Activated naive CD8-positive, alpha-beta T cell treated with anti-CD3 and anti-CD28 coated beads, Interleukin-2, amount 50 U/mL, for 16 hours (primary cell): Measurements from ENCODE around the gene PCGF3.
"Not testable (repeated sequence)": the region's sequence is repeated elsewhere in the genome, so short reads cannot be mapped to it uniquely, and the experiment has no call there.

Experiments used
- DNase-seq: peaks from one replicate; pipeline ENCODE4 v3.0.0-alpha.2; 2020; ENCODE audit warnings: low read depth, low spot score

Gene PCGF3

DNA sequence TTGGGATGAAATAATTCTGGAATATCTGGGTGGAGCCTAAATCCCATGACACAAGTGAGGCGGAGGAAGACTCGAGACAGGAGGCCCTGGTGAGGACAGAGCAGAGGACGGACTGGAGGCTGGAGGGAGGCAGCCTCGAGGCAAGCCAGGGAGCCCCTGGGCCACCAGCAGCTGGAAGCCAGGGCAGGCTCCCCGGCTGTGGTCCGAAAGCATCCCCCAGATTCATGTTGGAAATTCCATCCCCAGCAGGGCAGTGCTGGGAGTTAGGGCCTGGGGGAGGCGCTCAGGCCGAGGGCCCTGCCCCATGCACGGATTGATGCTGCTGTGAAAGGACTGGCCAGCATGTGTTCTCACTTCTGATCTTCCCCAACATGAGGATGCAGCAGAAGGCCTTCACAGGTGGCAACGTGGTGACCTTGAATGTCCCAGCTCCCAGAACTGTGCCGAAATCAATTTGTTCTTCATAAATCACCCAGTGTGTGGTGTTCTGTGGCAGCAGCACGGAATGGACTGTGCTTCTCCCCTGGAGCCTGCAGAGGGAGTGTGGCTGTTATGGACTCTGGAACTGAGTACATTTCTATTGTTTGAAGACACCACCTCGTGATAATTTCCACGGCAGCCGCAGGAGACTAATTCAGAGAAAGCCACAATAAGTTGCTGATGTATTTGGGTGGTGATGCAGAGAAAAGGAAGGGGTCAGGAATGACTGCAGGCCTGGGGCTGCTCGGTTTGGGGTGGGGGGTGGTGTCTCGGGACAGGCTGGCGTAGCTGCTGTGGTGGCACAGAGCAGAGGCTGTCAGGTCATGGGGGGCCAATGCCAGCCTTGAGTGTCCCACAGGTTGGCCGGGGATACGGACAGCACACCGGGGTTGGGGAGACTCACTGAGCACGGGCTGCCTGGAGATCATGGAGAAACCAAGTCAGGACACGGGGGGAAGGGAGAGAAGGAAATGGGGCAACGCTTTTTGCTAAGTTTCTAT lies 56.9 kb downstream of the PCGF3 start:
- no peak for DNase-seq

DNA sequence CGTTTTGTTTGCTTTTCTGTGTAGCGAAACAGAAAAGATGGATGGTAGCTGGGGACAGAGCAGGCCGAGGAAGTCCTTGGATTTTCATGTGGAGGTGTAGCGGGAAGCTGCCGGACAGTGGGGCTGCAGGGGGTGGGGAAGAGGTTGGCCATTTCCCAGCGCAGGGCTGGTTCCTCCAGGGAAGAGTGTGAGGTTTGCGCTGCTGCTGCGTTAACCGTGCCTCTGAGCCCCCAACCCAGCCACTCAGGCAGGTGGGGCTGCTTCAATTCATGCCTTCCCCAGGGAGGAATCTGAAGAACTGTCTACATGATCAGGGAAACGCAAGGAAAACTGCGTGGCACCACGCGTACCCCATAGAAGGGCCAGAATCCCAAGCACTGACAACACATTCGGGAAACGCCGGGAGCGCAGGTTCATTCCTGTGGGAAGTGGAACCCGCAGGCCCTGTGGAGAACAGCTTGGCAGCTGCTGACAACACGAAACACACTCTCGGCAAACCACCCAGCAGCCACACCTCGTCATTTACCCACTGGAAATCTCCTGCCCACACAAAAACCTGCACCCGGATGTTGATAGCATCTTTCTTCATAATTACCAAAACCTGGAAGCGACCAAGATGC lies 57.7 kb downstream of the PCGF3 start:
- no peak for DNase-seq

DNA sequence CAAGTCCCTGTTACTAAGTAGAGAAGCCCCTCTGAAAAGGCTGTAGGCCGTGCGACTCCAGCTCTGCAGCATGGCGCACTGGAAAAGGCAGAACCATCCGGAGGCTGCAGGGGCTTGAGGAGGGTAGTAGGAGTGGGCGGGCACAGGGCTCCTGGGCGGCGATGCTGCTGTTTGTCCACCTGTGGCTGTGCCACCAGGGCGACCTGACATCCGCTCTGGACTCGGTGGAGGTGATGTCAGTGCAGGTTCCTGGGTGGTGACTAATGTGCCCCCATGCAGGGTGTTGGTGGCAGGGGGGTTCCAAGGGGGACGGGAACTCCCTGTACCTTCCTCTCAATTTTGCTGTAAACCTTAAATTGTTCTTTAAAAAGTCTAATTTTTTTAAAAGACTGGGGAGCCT lies 58.3 kb downstream of the PCGF3 start:
- no peak for DNase-seq

DNA sequence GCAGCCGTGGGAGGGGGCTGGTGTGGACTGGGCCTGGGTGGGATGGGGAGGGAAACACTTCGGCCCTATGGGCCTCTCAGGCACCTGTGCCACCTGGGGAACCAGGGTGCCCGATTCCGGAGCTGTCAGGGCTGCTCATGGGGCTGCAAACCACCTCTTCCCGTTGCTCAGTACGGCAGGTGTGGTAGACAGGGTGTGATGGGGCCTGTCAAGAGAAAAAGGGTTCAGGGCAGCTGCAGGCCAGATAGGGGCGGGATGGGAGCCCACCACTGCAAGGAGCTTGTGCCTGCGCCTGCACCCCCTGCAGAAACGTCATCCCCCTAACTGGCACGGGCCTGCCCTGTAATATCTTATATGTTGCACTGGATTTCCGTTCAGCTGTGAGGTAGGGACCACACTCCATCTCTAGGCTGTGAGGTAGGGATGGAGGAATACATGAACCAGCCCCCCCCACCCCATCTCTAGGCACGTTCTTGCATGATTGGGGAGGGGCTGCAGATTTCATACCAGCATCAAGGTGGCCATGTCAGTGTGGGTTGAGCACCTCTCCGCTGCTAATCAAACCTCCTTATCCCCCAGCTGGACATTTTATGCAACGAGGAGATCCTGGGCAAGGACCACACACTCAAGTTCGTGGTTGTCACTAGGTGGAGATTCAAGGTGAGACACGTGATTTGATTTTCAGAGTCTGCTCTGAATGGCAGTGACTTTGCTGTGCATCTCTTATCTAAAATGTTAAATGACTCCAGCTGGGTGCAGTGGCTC lies 59.0 kb downstream of the PCGF3 start:
- DNase-seq, result no peak

DNA sequence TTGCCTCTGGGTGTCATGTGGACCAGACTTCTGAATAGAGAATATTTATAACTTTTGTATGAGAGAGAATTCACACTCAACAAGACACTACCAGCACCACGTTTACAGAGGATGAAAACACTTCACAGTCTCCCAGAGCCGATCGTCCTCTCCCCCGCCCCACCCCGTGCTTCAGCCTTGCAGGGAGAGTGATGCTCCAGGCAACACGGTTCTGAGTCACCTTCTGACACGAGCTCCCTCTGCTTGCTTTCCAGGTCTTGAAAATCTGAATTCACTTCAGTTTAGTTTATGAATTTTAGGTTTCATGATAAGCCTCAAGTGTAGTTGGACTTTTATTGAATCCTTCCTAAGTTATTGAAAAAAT lies 60.5 kb downstream of the PCGF3 start:
- DNase-seq, result no peak

DNA sequence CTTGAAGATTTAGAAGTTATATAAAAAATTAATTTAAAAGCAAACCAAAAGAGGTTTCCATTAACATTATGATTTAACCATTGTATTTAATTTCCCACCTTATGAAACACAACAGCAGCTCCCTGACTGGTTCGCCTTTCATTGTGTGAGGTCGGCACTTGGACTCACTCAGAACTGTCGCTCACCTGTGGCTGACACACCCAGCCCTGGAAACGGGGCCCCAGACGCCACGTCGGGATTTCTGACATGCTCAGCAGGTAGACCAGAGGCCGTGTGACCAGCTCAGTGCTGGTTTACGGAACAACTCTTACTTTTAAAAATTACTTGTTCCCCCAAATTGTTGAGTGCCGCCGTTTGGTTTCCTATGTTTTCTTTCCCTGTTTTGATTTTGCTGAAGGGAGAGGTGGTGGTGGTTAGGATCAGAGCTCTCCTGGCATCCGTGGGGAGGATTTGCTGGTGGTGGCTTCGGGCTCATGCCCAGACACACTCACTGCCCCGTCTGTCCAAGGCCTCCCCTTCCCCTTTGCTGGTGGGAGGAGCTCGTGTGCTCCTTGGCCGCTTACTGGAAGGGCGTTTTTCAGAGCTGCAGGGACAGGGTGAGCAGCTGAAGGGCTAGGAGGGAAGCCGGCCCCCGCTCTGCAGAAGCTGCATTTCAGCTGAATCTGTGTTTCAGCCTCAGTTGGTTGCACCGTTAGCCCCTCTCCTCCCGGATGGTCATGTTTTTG lies 61.1 kb downstream of the PCGF3 start:
- DNase-seq, result no peak

DNA sequence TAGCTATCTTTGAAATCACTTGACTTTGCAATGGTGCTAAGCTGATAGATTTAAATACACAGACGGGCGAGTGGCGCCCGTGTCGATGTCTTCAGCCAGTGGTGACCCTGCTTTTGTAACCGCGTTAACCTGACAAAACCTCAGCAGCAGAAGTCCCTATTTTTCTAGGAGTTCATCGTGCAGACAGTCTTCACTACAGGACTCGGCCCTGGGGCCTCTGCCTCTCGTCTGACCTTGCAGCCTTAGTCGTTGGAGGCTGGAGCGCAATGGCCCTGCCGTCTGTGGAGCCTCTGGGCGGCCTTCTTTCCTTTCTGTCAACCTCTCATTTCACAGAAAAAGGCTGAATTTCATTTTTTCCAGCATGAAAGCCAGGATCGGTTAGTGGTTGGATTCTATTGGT lies 62.4 kb downstream of the PCGF3 start:
- DNase-seq, result no peak

DNA sequence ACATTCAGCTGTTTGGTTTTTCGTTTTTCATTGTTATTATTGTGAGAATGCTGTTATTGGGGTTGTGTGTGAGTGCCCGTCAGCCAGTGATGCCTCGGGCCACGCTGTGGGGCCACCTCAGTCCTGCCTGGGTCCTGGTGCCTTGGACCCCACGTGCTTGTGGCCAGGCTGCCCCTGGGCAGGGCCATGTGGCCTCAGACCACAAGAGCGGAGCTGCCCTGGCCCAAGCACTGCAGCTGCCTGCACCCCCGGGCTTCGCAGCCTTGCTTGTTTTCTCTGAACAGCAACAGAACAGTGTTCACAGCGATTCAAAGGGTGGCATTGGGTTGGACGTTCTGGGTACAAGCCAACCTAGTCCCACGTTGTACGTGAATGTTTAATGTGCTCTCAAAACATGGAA lies 63.4 kb downstream of the PCGF3 start:
- no peak for DNase-seq

DNA sequence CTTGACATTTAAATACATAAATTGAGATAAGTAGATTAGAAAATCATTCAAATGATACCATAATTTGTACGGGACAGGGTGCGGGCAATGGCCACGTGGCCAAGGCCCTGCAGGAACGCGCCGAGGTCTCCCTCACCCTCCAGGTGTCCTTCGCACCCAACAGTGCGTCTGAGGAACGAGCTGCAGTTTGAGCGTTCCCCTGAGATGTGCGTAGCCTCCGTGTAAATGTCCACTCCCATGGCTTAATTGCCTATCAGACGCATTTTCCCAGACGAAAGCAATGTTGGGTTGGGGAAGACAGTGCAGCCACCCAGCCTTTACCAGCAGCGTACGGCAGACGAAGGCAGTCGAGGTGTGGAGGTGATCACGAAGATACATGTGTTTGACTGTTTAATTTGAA lies 63.9 kb downstream of the PCGF3 start:
- no peak for DNase-seq

DNA sequence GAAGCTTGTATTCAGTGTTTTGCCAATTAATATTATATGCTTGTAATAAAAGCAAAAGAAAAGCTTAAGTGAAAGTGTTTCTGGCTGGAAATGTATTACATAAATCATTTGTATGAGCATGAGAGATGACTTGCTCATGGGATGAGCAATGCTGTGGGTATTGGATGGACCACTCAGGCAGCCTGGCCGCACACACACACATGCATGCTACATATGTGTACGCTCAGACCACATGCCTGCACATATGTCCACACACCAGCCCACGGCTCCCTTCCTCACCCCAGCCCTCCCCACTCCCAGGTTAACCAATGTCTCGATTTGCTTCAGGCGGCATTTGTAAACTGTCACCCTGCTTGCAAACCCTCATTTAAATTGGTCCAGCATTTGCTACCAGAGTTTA lies 64.4 kb downstream of the PCGF3 start:
- no peak for DNase-seq

DNA sequence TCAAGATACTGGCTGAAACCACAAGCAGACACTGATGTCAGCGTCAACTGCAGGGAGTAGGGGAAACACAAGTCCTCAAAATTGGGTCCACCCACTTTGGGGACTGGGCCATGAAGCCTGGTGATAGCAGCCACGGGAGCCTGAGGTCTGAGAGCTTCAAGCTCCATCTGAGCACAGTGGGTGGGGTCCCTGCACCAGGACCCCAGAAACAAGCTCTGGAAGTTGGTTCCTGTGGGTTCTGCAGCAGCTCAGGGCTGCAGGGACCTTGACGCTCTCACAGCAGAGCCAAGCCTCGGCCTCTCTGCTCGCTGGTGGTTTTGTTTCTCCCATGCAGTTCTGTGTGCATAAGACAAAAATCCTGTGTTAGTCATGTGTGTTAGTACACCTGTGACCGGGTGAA lies 65.8 kb downstream of the PCGF3 start:
- no peak for DNase-seq

DNA sequence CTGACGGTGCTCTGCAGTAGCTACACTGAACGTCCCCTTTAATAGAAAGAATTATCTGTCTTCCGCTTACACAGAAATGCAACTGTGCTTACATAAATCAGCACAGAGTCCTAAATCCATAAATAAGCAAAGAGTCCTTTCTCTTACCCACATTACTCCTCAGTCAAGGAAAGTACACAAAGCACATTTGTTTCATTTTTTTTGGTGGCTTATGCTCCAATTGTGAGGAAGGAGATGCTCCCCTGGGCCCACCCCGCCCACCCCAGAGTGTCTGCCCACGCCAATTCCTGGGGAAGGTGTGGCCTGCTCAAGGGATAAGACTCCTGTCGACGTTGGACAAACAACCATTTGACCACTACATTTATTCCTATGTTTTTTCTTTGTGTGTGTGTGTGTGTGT lies 66.5 kb downstream of the PCGF3 start:
- no peak for DNase-seq

DNA sequence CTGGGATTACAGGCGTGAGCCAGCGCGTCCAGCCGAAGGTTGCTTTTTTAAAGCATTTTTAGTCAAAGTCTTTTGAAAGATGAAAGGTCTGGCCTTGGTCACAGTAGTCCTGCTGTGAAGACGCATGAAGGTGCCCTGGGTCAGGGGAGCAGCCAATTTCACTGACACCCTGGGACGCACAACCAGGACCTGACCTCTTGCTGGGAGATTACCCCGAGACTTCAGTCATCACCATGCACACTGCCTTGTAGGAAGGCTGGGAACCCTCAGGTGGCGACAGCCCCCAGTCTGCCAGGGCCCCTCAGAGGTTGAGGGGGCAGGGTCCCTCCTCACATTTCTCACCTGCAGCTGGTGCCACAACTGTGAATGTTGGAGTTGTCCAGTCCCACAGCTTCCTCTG lies 67.1 kb downstream of the PCGF3 start:
- DNase-seq, result no peak

DNA sequence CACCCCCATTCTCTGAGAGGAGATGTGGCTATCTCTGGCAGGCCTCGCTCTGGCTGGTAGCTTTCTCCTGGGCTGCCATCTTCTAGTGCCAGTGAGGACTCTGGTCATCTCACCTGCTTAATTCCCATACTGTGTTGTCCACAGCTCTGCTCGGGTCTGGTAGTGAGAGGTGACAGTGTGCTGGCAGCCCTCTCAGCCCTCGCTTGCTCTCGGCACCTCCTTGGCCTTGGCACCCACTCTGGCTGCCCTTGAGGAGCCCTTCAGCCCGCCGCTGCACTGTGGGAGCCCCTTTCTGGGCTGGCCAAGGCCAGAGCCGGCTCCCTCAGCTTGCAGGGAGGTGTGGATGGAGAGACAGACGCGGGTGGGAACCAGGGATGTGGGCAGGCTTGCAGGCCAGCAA lies 67.6 kb downstream of the PCGF3 start:
- DNase-seq, result no peak

DNA sequence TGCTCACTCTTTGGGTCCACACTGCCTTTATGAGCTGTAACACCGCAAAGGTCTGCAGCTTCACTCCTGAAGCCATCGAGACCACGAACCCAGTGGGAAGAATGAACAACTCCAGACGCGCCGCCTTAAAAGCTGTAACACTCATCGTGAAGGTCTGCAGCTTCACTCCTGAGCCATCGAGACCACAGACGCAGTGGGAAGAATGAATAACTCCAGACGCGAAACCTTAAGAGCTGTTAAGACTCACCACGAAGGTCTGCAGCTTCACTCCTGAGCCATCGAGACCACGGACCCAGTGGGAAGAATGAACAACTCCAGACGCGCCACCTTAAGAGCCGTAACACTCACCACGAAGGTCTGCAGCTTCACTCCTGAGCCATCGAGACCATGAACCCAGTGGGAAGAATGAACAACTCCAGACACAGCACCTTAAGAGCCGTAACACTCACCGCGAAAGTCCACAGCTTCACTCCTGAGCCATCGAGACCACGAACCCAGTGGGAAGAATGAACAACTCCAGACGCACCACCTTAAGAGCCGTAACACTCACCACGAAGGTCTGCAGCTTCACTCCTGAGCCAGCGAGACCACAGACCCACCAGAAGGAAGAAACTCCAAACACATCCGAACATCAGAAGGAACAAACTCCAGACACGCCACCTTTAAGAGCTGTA lies 68.9 kb downstream of the PCGF3 start:
- not testable (repeated sequence) for DNase-seq

DNA sequence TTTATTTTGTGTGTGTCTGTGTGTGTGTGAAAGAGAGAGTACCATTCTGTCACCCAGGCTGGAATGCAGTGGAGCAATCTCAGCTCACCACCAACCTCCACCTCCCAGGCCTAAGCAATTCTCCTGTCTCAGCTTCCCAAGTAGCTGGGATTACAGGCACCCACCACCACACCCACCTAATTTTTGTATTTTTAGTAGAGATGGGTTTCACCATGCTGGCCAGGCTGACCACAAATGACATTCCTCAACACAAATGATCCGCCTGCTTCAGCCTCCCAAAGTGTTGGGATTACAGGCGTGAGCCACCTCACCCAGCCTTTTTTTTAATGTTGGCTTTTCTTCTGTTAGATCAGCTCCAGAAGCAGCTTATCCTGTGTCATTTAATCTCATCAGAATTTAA lies 69.9 kb downstream of the PCGF3 start:
- not testable (repeated sequence) for DNase-seq

DNA sequence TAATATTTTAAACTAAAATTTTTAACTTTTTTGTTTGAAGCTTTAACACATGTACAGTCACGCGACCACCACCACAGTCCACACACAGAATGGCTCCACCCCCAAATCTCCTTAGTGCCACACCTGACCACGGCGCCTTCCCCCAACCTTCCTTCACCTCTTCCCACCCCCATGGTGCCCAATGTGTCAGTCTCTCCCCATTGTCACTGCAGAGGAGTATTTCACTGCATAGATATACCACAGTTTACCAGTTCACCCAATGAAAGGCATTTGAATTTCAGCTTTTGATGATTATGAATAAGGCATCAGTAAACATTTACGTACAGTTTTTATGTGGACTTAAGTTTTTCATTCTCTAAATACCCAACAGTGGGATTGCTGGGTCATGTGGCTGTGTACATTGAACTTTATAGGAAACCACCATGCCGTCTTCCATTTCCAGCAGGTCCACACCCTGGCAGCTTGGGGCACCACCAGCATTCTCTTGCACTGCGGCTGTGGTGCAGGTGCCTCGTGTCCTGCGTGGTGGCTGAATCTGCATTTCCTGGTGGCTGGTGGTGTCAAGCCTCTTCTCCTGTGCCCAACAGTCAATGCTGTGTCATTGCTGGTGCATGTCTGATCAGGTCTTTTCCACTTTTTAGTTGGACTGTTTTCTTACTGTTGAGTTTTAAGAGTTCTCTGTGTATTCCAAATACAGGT lies 71.3 kb downstream of the PCGF3 start:
- no peak for DNase-seq

DNA sequence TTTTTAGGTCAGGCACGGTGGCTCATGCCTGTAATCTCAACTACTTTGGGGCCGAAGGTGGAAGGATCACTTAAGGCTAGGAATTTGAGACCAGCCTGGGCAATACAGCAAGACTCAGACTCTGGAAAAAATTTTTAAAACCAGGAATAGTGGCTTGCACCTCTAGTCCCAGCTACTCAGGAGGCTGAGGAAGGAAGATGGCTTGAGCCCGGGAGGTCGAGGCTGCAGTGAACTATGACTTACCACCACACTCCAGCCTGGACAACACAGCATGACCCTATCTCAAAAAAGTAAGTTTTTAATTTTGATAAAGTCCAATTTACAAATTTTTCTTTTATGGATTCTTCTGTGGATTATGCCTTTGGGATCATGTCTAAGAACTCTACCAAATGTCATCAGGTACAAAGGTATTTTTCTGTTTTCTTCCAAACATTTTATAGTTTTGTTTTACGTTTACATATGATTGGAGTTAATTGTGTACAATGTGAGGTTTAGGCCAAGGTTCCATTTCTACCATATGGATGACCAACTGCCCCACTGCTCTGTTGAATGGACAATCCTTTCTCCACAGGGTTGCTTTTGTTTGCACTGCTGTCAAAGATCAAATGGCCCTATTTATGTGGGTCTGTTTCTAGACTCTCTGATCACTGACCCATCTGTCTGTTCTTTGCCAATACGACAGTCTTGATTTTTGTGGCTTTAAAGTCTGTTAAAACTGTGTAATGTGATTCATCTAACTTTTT lies 72.1 kb downstream of the PCGF3 start:
- DNase-seq, result no peak

DNA sequence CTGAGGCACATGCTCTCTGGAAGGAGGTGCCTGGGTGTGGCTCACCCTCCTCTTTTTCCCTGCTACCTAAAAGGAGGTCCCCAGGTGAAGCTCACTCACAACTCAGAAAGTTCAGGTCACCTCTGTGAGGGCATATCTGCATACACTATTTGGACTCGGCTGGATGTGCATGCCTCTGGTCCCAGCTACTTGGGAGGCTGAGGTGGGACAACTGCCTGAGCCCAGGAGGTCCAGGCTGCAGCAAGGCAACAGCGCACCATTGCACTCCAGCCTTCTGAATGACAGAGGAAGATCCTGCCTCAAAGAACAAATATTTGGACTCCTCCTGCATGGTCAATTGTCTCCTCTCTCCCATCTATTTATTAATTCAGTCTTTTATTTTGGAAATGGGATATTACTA lies 73.9 kb downstream of the PCGF3 start:
- no peak for DNase-seq

DNA sequence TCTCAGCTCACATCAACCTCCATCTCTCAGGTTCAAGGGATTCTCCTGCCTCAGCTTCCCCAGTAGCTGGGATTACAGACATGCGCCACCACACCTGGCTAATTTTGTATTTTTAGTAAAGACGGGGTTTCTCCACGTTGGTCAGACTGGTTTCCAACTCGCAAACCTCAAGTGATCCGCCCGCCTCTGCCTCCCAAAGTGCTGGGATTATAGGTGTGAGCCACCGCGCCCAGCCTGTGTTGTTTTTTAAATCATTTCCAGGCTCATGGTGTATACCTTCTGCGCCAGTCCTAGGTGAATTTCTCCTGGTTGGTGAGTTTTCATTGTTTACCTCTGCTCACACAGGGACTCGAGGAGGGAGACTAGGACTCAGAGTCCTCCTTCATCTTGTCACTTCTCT lies 74.6 kb downstream of the PCGF3 start:
- not testable (repeated sequence) for DNase-seq
